LNCAP (cell line): Measurements from ENCODE around the gene DNAJC4.

Experiments used
- CTCF ChIP-seq: fragments of 450-650 bp; IDR thresholded peaks from 2 replicates; pipeline ENCODE4 v1.5.1; 2017; ENCODE audit warnings: mild to moderate bottlenecking

Gene DNAJC4

DNA sequence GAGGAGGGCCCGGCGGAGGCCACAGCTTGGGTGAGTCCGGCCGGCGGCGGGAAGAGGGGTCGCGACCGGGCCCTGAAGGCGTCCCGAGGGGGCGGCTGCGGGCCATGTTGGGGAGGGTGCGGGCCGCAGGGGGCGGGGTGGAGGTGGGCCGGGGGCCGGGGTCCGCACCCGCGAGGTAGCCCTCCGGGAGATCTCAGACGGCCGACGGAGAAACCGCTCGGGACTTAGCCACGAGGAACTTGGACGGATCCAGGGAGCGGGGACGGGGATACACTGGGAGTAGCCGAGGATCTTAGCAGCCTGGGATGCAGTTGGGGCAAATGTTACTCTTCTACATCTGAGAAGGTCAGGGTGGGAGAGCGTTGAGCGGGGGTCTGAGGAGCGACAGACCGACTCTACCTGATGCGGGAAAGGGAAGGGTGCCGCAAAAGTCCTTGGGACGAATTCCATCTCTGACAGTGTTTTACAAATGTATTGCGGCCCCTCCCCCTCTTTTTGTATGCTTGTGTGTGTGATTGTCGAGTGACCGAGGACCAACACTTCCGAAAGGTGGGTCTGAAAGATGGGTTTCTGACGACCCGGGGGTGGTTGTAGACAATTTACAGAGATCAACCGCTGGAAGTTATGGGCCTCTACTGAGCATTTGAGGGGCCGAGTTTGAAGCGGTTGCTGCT lies 43.7 kb upstream of the DNAJC4 start:
- TF ChIP-seq CTCF: no peak

- TF ChIP-seq CTCF: no peak
Measured at GRCh38 chr11:64192434-64192833, 37.9 kb upstream of the DNAJC4 start.

GRCh38 chr11:64196626-64197025 lies 33.7 kb upstream of the DNAJC4 start:
- TF ChIP-seq CTCF: no peak

DNA sequence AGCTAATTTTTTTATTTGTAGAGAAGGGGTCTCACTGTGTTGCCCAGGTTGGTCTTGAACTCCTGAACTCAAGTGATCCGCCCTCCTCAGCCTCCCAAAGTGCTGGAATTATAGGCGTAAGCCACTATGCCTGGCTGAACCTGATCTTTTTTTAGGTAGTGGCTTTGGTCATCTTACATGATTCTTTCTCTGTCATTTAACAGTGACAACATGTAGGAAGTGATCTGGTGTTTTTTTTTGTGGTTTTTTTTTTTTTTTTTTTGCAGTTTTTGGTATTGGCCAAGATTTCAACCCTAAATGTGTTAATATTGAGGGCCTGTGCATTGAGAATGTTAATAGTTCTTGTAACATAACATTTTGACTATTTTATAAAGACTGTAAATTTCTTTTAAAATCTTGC lies 31.8 kb upstream of the DNAJC4 start:
- no peak for TF ChIP-seq CTCF

- TF ChIP-seq CTCF: no peak
Measured at GRCh38 chr11:64201543-64201942, 28.8 kb upstream of the DNAJC4 start.

DNA sequence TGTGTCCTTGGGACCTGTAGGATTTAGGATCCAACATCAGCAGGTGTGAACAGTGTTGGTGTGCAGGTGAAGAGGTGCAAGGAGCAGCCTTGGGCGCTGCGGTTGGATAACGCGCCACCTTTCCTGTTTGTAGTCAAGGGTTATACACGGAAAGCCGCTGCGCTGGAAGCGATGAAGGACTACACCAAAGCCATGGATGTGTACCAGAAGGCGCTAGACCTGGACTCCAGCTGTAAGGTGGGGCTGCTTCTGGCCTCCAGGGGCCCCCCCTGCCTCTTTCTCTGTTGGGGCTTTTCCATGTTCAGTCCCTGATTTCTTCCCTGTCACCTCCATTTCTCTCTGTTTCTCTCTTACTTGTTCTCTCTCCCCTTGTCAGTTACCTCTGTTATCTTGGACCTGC lies 27.4 kb upstream of the DNAJC4 start:
- TF ChIP-seq CTCF: no peak

- TF ChIP-seq CTCF: no peak
Measured at GRCh38 chr11:64203421-64204079, 26.8 kb upstream of the DNAJC4 start.

DNA sequence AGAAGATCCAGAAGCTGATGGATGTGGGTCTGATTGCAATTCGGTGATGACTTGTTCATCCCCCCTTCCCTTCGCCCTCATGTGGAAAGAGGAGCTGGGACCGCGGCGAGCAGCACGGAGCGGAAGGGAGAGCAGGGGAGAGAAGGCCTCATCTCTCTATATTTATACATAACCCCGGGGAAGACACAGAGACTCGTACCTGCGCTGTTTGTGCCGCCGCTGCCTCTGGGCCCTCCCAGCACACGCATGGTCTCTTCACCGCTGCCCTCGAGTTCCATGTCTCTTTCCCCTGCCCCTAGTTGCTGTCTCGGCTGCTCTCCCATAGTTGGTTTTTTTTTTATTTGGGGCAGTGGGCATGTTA lies 26.3 kb upstream of the DNAJC4 start:
- TF ChIP-seq CTCF: no peak
